Choroid plexus epithelial cell (primary cell): ENCODE data around the gene NACAD.
A peak's percentile ranks its signal among the peaks of the same experiment; 100 is the strongest.

Experiments used
- DNase-seq: peaks from one replicate; pipeline ENCODE4 v3.0.0-alpha.2; 2010; ENCODE audit warnings: low read depth
- H3K4me3 ChIP-seq: 2 replicates; pipeline ENCODE4 v1.5.1; 2011; ENCODE audit warnings: low read depth, mild to moderate bottlenecking, control low read depth, low read length, moderate library complexity
- TF ChIP-seq, protein P1 (sequence below): conservative IDR thresholded peaks from 2 replicates; pipeline ENCODE4 v1.5.1; 2011; ENCODE audit warnings: low read depth, mild to moderate bottlenecking, control low read depth, inconsistent platforms, low read length, moderate library complexity

The NACAD gene

DNA sequence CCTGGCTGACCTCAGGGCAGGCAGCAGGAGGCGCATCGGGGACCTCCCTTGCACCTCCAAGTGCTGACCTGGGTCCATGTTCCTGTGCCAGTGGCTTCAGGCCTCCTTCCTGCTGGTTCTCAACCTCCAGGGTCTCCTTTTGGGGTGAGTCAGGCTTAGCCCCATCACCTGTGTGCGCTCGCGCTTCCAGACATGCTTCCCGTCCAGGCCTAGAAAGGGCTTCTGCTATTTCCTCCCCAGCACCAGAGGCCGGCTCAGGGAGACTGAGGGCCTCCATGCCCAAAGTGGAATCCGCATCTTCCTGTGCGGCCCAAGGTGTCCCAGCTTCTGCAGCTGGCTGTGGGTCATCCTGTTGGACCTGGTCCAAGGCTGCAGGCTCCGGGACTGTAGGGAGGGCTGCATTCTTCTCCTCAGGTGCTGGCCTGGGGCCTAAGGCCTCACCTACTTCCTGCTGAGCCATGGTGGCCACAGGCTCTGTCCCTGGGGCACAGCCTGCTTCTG, 5.9 kb downstream of the NACAD start:
- DNase-seq: no peak
- no peak overlapping the region for H3K4me3 ChIP-seq
- TF ChIP-seq, protein P1, sequence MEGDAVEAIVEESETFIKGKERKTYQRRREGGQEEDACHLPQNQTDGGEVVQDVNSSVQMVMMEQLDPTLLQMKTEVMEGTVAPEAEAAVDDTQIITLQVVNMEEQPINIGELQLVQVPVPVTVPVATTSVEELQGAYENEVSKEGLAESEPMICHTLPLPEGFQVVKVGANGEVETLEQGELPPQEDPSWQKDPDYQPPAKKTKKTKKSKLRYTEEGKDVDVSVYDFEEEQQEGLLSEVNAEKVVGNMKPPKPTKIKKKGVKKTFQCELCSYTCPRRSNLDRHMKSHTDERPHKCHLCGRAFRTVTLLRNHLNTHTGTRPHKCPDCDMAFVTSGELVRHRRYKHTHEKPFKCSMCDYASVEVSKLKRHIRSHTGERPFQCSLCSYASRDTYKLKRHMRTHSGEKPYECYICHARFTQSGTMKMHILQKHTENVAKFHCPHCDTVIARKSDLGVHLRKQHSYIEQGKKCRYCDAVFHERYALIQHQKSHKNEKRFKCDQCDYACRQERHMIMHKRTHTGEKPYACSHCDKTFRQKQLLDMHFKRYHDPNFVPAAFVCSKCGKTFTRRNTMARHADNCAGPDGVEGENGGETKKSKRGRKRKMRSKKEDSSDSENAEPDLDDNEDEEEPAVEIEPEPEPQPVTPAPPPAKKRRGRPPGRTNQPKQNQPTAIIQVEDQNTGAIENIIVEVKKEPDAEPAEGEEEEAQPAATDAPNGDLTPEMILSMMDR: no peak

DNA sequence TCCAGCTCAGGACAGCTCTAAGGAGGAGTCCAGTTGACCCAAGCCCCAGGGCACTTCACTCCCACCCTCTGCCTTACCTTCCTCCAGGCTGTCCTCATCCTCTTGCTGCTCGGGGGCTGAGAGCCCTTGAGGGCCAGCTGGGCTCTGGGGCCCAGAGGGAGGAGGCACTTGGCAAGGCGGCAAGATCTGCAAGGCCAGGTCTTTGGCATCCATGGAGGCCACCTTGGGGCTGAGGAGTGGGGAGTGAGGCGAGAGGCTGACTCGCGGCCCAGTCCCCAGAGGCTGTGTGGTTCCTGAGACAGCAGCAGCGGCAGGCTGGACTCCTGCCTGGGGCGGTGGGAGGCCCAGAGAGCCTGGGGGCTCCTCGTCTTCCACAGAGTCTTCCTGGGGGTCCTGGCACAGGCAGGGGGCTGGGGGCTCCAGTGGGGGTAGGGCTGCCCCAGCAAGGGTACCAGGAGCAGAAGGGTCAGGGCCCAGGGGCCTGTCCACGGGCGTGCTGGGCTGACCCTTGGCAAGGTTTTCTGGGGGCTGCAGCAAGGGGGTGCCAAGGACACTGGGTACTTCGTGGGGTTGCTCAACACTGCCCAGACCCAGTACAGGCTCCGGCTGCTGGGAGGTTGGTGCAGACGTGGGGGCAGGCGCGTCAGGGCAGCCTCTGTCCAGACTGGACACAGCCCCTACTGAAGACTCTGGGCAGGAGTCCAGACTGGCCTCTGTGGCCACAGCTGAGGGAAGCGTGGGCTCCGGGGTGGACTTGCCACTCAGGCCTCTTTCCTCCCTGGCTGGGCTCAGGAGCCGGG, 6.5 kb downstream of the NACAD start:
- no peak overlapping the region for H3K4me3 ChIP-seq
- DNase-seq: peak; percentile 27
- TF ChIP-seq, protein P1: no peak

DNA sequence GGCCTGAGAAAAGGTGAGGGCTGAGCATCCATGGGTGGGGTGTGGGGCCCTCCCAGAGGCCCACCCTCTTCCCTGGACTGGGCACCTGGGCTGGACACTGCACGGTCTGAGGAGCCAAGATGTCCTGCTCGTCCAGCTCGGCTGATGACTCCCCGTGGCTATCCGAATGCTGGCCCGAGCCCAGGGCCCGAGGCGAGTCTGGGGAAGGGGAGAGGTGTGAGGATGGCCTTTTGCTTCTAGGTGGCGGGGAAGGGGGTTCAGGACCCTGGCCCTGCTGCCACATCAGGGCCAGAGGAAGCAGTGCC, 7.1 kb downstream of the NACAD start:
- TF ChIP-seq, protein P1: no peak
- DNase-seq: no peak
- no peak overlapping the region for H3K4me3 ChIP-seq

DNA sequence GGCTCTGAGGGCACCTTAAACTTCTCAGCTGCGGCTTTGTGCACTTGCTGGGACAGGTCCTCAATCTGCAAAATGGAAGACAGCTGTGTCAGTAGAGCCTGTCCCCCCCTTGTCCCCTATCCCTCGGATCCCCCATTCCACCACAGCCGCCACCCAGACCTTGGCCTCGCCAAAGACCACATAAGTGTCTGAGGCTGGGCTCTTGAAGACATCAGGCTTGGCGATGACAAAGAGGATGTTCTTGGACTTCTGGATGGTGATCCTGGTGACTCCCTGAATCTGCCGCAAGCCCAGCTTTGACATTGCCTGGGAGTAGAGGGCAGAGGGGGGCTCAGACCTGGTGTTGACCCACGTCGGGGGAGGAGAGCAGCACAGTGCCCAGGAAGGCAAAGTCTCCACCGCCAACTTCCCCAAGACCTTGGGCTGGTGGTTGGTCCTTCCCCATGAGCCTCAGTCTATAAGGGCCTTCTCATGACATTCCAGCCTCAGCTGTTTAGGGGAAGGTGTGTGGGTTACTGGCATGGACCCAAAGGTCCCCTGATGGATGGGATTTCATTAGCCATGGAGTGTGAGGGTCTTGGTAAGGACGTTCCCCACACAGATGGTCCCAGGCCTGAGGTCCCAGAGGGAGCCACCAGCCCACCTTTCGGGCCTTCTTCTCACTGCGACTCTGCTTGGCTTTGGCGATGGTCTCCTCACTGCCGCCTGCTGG, 7.7 kb downstream of the NACAD start:
- TF ChIP-seq, protein P1: no peak
- no peak overlapping the region for H3K4me3 ChIP-seq
- no peak for DNase-seq

DNA sequence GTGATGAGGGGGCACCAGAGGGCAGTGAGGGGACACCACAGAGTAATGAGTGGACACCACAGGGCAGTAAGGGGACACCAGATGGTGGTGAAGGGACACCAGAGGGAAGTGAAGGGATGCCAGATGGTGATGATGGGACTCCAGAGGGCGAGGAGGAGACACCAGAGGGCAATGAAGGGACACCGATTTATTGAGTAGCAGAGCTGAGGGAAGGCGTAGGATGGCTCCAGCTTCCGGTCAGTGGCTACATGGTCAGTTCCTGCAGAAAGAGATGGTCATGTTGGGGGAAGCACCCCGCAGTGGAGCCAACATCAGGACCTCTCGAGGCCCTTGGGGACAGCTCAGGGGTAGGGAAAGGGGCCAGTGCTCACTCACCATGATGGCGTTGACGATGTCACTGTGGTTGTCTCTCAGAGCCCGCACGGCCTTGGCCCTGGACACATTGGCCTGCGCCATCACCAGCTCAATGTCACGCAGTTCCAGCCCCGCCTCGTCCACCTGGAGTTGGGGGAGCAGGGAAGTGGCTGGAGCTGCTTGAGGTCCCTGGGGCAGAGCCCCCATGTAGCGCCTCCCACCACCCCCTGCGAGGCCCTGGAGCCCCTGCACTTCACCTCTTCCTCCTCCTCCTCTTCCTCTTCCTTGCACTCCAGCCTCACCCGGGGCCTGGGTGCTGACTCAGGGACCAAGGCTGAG, 8.4 kb downstream of the NACAD start:
- no peak overlapping the region for H3K4me3 ChIP-seq
- DNase-seq: no peak
- TF ChIP-seq, protein P1: no peak

DNA sequence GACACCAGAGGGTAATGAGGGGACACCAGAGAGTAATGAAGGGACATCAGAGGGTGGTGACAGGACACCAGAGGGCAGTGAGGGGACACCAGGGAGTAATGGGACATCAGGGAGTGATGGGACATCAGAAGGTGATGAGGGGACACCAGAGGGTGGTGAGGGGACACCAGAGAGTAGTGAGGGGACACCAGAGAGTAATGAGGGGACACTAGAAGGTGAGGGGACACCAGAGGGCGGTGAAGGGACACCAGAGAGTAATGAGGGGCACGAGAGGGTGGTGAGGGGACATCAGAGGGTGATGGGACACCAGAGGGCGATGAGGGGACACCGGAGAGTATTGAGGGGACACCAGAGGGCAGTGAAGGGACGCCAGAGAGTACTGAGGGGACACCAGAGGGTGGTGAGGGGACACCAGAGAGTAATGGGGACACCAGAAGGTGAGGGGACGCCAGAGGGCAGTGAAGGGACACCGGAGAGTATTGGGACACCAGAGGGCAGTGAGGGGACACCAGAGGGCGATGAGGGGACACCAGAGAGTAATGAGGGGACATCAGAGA, 10.6 kb downstream of the NACAD start:
- no peak for DNase-seq
- H3K4me3 ChIP-seq: no peak overlapping the region
- TF ChIP-seq, protein P1: no peak
